ENCODE data around the gene HOMER2. TPM values are rescaled to one million over a fixed set of nuclear protein-coding genes. Genes with fewer than 3 reads are reported as not detected.

Gene HOMER2
- total and polyA plus RNA-seq, 4 donors: 4.3 to 62.0 (median 23.6) TPM

- no peaks in the 10 kb centered on the region for H3K27me3 ChIP-seq (ENCODE audit: control insufficient read depth in 4 of 4, insufficient read depth in 4 of 4, low read length in 3 of 4)
- H3K9me3 ChIP-seq (ENCODE audit: control insufficient read depth in 4 of 4, low read length in 3 of 4): no peaks in the 10 kb centered on the region
- H3K9ac ChIP-seq (ENCODE audit: low read depth in 1 of 2, low read length in 2 of 2): peak overlapping the region in 1 of 2 donors; percentile 34
- TF ChIP-seq MAX (IDR thresholded peaks at IDR 0.05) (peak; percentile 44), CTCF (IDR thresholded peaks at IDR 0.05; ENCODE audit: low read depth, low read length, missing input control) (no peak), HNF4G (IDR thresholded peaks at IDR 0.05) (no peak), FOXA2 (IDR thresholded peaks at IDR 0.05) (peak; percentile 37), NR2F2 (IDR thresholded peaks at IDR 0.05) (no peak), RXRA (IDR thresholded peaks at IDR 0.05) (peak in 1 of 2 donors; percentile 60), FOXA1 (IDR thresholded peaks at IDR 0.05) (no peak), RAD21 (IDR thresholded peaks at IDR 0.05) (peak in 1 of 2 donors; percentile 33), GABPA (IDR thresholded peaks at IDR 0.05 in 1 of 2, conservative IDR thresholded peaks at IDR 0.05 in 1 of 2) (no peak), TAF1 (conservative IDR thresholded peaks at IDR 0.05) (no peak), YY1 (IDR thresholded peaks at IDR 0.05) (no peak), REST (IDR thresholded peaks at IDR 0.05) (no peak), ZBTB33 (IDR thresholded peaks at IDR 0.05) (no peak), SP1 (IDR thresholded peaks at IDR 0.05) (no peak), EGR1 (IDR thresholded peaks at IDR 0.05; ENCODE audit: low read depth in 2 of 2) (no peak), JUND (IDR thresholded peaks at IDR 0.05) (peak in 1 of 2 donors; percentile 35), ATF3 (IDR thresholded peaks at IDR 0.05) (no peak)
- no peak overlapping the region for H3K4me3 ChIP-seq (ENCODE audit: low read depth in 1 of 3, low read length in 3 of 3)
- peaks cover 11 to 61% (median 29%) of the 10 kb centered on the region in 4 donors for H3K4me1 ChIP-seq (ENCODE audit: control insufficient read depth in 4 of 4, insufficient read depth in 4 of 4, low read length in 3 of 4)
- H3K36me3 ChIP-seq (ENCODE audit: control insufficient read depth in 4 of 4, insufficient read depth in 3 of 4, low read depth in 1 of 4, low read length in 3 of 4): no peaks in the 10 kb centered on the region
- 71% methylated on average over 6 of the region's 6 CpGs for WGBS
- H3K27ac ChIP-seq (ENCODE audit: low read depth in 1 of 2, low read length in 2 of 2): peak overlapping the region; percentile 86 to 96
- no peak for DNase-seq (ENCODE audit: low spot score)
Measured at GRCh38 chr15:82918607-82919230, 33.8 kb downstream of the HOMER2 start.
